GM23248 (cell line): ENCODE results near the gene BCAR1.

Source experiments
- EZH2 ChIP-seq: fragments of 200-600 bp; sonication (generic); IDR thresholded peaks from 2 replicates; pipeline ENCODE4 v1.6.1; 2018; ENCODE audit warnings: antibody characterized with exemption, mild to moderate bottlenecking; ENCODE audit not compliant: insufficient read depth, poor library complexity, severe bottlenecking
- EZH2phosphoT487 ChIP-seq: fragments of 200-600 bp; sonication (generic); IDR thresholded peaks from 2 replicates; pipeline ENCODE4 v1.6.1; 2018; ENCODE audit warnings: antibody characterized with exemption, moderate library complexity, mild to moderate bottlenecking, low read depth; ENCODE audit not compliant: insufficient read depth

DNA sequence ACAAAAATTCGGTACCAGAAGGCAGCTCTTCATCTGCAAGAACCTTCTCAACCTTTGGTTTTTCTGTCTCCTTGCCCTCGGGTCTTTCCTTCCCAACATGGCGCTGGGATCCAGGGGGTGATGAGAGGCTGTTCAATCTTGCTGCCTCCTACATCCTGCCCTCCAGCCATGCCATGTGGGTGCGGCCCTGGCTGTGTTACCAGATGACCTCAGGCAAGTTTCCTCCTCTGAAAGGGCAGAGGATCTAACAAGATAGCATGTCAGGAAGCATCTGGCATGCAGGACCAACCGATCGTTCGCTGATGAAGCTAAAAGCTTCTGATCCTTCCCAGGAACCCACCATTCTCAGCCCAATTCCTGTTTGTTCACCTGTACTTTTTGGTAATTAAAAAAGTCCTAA lies 36.8 kb upstream of the BCAR1 start:
- no peak for TF ChIP-seq EZH2phosphoT487
- no peak for TF ChIP-seq EZH2
